ENCODE data around the gene GPC6.
A peak's percentile ranks its signal among the peaks of the same experiment; 100 is the strongest.

GPC6 gene

DNA sequence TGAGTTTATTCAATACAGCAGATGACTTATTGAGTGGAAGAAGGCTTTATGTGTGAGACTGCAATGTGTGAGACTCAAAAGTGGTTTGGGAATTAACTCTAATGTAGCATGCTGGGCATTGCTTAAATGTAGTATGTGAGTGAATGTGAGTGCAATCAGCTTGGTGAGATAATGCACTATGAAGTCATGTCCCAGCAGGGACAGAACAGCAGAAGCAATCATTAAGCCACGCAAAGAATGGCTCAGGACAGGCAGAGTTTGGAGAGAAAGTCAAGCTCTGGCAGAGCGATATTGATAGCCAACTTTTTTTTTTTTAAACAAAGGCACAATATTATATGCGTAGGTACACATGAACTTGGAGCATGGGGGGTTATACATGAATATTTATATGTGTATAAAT, 597.7 kb downstream of the GPC6 start:
- no peak for DNase-seq (ENCODE audit: low read depth in 2 of 2)

DNA sequence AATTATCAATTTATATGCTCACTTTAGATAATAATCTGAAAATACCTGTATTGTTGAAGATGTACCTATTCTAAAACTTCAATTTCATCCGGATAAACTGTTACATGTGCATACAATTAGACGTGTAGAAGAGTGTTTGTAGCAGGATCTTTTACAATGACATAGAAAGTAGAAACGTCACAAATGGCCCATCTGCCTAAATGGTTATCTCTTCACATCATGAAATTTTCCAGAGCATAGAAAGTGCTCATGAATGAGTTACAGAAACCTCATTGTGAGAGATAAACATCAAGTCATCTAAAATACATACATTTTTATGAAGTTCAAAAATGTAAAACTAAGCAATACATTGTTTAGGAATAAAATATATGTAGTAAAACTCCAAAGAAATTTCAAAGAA, 607.4 kb downstream of the GPC6 start:
- DNase-seq (ENCODE audit: low read depth in 2 of 2): no peak

DNA sequence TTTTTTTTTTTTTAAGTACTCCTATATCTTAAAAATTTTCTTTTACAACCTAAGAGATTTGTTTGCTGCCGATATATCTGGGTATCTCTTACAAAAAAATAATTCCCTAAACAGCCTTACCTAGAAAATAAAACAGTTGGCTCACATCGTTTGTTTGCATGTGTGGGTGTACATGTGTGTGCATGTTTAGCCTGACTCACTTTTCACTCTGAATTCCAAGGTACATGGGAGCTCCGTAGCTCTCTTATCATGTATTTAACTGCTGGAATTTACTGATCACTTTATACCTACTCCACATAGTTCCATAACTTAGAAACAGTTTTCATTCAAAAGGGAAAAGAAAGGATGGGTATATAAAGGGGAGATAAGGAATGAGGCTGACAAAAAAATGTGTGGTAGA, 616.5 kb downstream of the GPC6 start:
- DNase-seq (ENCODE audit: low read depth in 2 of 2): no peak

DNA sequence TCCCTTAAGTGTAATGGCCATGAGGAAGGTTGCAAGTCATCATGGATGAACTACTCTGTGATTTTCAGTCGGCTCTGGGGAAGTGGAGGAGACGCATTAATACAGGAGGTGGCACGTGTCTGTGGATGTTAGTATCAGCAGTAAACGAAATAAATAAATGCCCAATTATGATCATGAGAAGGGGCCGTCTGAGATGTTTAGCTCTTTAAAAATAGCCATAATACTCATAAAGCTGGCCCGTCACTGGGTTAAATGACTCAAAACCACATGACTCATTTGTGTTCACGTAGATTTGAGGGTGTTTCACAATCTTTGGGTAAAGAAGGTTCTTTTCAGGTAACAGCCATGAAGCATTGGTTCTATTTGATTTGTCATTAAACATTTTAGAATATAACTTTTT, 620.6 kb downstream of the GPC6 start:
- DNase-seq (ENCODE audit: low read depth in 2 of 2): peak in 1 of 2 experiments; percentile 25

DNA sequence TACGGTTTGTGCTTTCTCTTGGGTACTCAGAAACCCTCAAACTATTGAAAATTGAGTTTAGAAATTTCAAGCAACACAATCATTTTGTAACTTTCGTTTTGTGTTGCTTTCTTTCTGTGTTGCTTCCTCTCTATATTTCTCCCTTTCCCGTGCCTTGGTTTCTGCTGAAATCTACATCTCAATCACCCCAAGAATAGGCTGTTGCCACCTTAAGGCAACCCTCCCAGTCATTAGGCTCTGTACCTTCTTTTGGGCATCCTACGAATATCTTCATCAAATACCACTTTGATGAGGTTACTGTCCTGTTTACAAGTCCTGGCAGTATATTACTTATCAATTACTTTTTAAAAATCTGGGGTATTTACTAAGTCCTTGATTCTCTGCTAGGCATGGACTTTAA, 621.6 kb downstream of the GPC6 start:
- DNase-seq (ENCODE audit: low read depth in 2 of 2): no peak

DNA sequence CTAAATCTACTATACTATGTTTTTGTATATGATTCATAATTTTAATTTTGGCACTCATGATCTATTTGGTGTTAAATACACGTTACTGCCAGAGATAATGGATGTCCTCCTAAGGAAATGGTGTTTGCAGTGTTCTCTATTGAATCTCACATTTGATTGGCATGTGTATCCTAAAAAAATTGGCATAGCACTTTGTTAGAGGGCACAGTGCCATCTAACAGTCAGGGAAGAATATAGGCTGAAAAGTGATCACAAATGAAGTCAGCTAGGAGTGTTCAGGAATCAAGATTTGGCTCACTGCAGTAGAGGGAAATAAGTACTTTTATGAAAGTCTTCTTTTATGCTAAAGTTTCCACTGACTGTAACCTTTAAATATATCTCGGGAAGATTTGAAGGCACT, 624.6 kb downstream of the GPC6 start:
- DNase-seq (ENCODE audit: low read depth in 2 of 2): no peak

DNA sequence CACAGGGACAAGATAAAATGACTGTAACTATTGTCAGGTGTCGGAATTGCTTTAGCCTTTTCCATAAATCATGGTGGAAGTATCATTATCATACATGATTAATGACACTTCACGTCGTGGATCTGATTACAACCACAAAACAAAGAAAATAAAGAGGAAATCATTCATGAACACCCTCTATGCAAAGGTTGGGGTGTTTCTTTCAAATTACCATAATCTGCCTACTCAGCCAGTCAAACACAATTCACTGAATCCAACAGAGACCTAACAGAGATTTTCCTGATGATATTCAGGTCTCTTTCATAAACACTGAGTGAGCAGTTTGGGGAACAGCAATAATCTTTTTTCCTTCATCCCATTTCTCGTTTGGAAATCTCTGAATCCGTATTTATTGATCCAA, 627.3 kb downstream of the GPC6 start:
- no peak for DNase-seq (ENCODE audit: low read depth in 2 of 2)

DNA sequence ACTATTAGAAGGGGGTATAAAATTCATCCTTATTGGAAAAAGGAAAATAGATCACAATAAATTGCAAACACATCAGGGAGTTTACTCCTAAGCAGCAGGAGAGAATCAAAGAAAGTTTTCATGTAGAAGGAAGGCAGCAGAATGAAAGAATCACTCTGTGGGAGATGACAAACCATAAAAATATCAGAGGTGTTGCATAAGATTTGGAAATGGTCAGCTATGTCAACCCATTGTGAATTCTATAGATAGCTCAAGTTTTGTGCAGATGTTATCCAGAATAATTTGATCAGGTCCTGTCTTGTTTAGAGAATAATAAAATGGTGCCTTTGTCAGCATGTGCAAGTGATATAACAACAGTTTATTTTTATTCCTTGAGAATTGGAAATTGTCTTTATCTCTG, 630.5 kb downstream of the GPC6 start:
- peak in 1 of 2 experiments; percentile 32 for DNase-seq (ENCODE audit: low read depth in 2 of 2)

DNA sequence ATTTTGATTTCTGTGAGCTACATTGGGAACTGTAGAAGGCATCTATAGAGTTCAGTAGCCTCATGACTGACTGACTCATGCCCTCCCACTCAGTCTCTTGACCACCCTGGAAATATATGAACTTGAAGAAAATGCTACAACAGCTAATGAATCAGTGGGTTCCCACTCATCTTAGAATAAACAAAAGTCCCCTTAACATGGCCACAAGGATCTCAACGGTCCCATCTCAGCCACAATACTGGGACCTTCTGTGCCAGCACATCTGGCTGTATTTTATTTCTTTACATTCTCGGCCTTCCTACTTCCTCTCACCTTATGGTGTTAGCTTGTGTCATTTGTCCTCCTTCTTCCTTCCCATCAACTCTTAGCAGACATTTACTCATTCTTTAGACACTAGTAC, 633.1 kb downstream of the GPC6 start:
- DNase-seq (ENCODE audit: low read depth in 2 of 2): no peak

DNA sequence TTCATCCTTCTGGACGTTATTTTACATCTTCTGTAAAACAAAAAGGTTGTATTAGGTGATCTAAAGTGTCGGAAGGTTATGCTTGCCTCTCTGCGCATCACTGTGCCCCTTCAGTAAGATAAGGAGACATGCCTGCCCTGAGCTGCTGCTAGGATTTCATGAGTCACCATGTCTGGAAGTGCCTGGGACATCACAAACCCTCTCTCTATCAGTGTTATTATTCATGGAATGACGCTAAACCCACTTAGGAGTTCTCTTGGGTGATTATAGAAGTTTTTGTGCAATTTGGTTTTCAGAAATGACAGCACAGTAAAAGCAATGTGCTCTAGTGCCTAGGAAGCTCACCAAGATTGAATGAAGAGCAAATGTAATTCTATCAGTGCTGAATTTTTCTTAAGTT, 635.2 kb downstream of the GPC6 start:
- DNase-seq (ENCODE audit: low read depth in 2 of 2): peak in 1 of 2 experiments; percentile 36

DNA sequence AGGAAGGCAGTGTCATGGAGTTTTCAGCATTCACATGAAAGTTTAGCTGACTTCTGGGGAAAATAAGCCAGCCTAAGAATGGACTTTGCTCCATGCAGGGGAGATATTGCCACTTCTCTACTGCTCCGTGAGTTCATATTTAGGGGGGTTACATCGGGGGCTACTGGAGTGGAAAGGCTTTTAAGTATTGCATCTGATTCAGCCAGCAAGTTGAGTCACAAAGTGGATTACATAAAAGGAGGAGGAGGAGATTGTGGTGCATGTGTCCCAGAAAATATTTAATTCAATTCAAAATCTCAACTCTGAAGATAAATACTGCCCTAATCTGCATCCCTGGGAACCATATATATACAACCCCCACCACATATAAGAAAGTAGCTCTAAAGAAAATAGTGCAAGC, 635.7 kb downstream of the GPC6 start:
- DNase-seq (ENCODE audit: low read depth in 2 of 2): no peak

DNA sequence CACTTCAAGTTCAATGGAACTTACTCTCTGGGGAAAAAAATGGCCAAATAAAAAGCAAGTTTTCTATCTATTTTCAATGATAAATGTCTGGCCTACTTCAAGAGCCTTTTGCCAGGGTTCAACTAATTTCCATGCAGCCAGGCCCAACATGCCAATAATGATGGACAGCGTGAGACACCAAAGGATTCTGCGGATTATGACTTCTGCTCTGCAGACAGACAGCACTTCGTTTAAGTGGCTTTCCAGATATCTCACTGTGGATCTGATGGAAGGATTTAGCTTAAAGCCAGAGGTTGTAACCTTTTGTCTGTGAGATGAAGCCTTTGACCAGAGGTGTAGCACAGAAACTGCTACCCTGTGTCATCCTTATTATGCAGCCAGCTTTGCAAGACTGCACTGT, 638.6 kb downstream of the GPC6 start:
- DNase-seq (ENCODE audit: low read depth in 2 of 2): no peak

DNA sequence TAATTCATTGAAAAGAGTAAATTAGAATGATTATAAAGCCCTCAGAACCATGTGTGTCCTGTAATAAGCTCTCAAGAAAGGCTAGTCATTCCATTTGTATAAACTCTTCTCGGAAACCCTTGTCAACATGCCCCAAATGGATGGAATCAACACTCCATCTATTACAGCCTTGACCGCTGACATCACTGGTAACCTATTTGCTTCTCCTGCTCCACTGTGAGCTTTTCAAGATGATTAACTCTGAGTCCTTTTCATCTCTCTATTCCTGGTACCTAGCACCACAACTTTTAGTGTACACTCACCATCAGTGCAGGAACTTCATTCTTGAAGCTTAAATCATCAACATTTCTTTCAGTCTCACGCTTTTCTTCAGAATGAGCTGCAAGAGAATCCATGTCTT, 640.9 kb downstream of the GPC6 start:
- no peak for DNase-seq (ENCODE audit: low read depth in 2 of 2)

DNA sequence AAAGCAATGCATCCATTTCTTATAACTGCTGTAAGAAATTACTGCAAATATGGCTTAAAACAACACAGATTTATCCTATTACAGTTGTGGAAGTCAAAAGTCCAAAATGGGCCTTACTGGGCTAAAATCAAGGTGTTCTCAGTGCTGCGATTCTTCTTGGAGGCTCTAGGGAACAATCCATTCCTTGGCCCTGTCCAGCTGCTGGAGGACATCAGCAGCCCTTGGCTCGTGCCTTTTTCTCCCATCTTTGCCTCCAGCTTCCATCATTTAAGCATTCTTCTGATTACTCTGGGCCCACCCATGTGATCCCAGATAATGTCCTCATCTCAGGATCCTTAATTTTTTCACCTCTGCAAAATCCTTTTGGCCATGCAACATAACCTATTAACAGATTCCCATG, 645.8 kb downstream of the GPC6 start:
- no peak for DNase-seq (ENCODE audit: low read depth in 2 of 2)

DNA sequence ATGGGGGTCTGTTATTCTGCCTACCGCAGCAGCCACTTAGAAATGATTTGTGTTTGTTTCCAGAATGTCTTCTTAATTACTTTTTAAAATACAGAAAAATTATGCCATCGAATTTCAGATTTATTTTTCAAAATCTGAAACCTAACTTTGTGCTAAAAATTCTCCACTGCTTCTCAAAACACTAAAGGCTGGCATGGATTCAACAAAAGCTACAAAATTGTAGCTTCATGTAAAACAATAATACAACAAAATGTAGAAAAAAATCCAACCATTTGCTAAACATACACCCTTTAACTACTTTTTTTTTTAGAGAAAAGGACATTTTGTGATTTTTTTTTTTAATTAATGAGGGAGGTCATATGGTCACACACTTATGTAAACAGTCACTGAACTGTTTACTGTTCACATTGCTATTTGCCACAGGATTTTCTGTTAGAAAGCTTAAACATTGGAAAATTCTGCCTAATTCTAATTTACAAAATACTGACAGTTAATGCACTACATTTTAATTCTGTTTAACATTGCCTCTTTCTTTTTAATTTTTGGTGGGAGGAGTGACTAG, 646.3 kb downstream of the GPC6 start:
- no peak for DNase-seq (ENCODE audit: low read depth in 2 of 2)

DNA sequence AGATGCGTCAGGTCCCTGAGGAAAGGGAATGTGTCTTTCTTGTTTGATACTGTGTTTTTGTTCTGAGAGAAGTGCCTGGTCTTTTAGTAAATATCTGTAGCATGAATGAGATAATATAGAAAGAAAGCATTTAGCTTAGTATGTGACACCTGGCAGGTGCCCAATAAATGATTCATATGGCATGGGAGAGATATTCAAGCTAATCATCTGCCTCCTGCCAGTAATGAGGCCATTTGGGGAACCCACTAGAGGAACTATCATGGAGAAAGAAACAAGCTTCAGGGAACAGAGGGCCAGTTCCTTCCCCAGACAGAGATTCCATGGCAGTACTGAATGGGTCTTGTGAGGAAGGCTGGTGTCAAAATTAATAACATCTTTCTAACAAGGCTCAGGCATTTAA, 648.9 kb downstream of the GPC6 start:
- peak in 1 of 2 experiments; percentile 42 for DNase-seq (ENCODE audit: low read depth in 2 of 2)

DNA sequence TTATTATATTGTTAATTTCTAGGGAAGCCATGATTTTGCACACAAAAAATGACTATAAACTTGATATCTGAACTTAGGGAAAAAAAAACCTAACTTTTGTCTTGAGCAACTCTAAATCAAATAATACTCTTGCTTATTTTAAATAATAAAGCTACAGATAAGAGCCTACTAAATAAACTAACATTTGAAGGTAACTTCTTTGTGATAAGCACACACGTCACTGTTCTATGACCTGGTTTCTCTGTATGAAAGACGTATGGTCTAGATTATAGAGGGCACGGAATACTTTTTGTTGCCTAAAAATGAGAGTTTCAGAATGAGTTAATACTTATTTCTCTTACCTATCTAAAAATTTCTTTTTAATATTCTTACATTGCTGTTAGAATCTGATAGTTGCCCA, 649.6 kb downstream of the GPC6 start:
- no peak for DNase-seq (ENCODE audit: low read depth in 2 of 2)

DNA sequence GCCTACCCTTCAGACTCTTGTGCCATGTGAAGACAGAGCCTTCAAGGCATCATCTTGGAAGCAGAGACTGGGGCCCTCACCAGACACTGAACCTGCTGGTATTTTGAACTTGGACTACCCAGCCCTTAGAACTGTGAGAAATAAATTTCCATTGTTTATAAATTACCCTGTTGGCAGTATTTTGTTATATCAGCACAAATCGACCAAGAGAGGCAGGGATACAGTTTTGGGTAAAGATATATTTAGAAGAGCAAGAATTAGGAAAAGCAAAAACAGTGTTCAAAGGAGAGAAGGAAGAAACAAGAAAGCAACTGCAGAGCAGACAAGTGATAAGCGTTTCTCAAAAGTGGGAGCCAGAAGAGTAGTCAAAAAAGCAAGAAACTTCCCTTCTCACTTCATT, 652.1 kb downstream of the GPC6 start:
- no peak for DNase-seq (ENCODE audit: low read depth in 2 of 2)

DNA sequence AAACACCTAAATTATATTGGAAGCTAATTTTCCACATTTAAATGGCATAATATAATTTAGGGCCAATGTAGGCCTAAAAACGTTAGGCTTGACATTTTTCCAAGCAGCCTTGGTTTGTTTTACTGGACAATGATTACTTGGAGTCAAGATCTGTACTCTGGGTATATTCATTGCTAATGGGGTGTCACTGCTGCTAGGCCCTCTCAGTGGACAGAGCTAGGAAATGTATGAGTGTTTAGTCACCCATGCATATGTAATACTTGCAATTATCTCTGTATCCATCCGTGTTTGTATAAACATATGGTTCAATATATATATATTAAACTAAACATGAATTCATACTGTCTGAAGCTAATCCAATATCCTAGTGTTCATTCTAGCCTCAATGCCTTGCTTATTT, 654.8 kb downstream of the GPC6 start:
- no peak for DNase-seq (ENCODE audit: low read depth in 2 of 2)

DNA sequence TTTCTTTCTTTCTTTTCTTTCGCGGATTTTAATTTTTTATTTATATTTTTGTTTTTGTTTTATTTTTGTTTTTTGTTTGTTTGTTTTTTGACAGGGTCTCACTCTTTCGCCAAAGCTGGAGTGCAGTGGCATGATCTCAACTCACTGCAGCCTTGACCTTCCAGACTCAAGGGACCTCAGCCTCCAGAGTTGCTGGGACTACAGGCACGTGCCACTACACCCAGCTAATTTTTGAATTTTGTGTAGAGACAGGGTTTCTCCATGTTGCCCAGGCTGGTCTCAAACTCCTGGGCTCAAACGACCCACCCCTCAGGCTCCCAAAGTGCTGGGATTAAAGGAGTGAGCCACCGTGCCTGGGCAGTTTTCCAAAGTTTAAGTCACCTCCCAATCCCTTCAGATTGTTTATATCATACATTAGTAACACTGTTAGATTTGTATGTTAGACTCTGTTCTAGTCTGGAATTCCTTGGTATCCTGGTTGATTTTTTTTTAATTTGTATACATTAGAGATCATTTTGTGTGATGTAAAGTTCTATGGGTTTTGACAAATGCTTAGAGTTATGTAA, 655.6 kb downstream of the GPC6 start:
- DNase-seq (ENCODE audit: low read depth in 2 of 2): no peak

DNA sequence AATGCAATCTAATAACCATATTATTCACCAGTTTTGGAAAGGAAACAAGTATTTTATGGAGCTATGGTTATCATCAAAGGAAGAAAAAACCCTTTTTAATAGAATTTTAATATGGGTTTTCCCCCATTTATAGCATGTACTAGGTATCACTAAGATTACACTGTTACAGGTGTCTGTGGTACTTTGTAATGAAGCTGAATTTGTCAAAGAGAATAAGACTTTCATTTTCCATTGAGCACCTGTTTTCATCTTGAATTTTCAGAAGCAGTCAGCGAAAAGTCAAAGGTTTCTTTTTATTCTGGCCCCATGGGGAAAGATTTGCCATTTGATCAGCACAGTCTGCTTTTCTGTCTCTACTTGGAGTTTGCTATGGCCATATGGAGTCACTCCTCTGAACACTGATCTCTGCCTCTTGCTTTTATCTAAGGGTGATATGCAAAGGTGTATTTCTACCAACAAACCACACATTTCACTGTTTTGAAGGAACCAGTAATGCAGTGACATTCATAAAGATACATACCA, 662.9 kb downstream of the GPC6 start:
- no peak for DNase-seq (ENCODE audit: low read depth in 2 of 2)

DNA sequence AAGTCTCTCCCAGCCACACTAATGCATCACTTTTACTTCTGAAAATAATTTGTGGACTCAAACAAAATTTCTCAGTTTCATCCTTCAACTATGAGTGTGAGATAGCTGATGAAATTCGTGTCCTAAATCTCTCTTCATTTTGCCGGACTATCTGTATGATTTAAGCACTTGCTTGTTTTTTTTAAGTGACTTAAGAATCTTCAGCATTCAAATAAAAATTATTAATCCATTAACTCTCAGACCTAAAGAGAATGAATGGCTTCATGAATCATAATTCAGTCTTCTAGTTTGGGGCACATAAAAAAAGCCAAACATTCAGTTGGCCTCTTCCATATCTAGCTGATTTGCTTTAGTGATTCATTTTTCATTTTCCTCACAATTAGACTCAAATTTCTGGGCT, 673.4 kb downstream of the GPC6 start:
- DNase-seq (ENCODE audit: low read depth in 2 of 2): peak in 1 of 2 experiments; percentile 10

DNA sequence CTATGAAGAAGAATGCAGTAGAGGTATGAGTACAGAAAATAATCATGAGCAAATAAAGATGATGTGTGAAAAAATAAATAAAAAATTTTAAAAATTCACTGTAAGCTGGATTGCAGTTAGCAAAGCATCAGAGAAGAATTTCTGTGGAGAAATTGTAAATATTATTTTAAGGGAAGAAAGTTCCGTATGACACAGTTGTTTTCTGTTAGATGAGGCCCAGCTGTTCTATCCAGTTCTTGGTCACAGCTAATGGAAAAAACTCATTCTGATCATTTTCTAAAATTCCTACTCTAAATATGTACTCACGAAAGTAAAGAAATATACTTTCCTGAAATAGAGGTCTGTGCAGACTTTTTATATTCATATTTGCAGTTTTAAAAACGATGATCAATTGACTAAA, 674.1 kb downstream of the GPC6 start:
- no peak for DNase-seq (ENCODE audit: low read depth in 2 of 2)

DNA sequence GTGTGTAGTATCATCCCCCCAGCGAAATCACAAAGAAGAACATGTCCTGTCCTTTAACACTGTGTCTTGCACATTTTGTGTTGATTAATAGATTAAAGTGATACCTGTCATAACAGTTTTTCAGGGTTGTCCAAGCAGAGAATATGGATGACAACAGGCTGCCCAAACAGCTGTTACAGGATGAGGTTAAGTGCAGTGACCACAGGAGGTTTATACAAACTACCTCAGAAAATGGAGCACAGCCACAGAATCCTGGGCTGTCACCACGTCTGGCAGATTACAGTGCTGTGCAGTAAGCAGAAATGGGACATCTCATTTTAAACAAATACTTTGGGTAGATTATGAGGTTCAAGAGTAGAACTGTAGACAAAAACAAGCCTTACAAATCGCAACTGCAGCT, 677.3 kb downstream of the GPC6 start:
- no peak for DNase-seq (ENCODE audit: low read depth in 2 of 2)
